ENCODE data around the gene AFAP1.
"Not testable (repeated sequence)": the region's sequence is repeated elsewhere in the genome, so short reads cannot be mapped to it uniquely, and the experiment has no call there.

Gene AFAP1

DNA sequence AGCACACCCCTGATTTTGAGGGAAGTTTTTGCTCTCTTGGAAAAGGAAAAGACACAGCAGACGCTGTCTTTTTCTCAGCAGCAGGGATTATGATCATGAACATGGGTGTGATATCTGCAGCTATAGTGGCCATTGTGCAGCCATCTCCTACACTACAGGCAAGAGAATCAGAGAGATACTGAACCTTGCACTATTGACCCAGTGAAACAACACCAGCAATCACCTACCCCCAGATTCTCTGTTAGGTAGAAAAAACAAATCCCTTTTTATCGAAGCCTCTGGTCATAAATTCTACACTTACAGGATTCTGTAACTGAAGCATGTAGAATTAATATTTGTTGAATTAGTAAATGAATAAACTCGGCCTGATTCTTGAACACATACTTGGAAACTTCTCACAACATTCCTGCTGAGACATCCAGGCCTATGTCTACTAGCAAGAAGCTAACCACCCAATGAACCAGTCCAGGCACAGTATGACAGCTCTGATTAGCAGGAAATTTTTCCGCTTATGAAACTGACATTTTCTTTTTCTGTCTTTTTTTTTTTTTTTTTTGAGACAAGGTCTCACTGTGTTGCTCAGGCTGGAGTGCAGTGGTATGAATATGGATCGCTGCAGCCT lies 5.0 kb upstream of the AFAP1 start:
- no peak for DNase-seq (ENCODE audit: low spot score)

DNA sequence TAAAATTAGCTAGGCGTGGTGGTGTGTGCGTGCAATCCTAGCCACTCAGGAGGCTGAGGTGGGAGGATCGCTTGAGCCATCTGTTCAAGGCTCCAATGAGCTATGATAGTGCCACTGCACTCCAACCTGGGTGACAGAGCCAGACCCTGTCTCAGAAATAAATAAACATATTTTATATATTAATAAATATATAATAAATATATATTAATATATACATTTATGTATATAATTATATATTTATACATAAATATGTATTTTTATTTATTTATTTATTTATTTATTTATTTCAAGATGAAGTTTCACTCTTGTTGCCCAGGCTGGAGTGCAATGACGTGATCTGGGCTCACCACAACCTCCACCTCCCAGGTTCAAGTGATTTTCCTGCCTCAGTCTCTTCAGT lies 4.0 kb upstream of the AFAP1 start:
- DNase-seq (ENCODE audit: low spot score) = not testable (repeated sequence)

DNA sequence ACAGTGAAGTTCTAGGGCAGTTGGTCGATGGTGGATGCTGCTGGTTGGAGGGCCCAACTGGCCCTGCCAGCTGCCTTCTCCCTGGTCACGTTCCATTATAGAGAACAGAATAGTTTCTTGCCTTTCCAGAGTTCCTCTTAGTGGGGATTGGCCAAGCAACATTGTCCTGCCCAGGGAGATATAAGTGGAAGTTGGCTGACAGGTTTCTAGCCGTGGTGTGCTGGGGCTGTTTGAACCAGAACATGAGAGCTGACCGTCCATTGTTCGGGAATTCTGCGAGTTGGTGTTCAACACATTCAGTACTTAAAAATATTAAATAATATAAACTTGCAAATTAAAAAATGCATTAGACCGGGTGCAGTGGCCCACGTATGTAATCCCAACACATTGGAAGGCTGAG lies 3.5 kb upstream of the AFAP1 start:
- no peak for DNase-seq (ENCODE audit: low spot score)

DNA sequence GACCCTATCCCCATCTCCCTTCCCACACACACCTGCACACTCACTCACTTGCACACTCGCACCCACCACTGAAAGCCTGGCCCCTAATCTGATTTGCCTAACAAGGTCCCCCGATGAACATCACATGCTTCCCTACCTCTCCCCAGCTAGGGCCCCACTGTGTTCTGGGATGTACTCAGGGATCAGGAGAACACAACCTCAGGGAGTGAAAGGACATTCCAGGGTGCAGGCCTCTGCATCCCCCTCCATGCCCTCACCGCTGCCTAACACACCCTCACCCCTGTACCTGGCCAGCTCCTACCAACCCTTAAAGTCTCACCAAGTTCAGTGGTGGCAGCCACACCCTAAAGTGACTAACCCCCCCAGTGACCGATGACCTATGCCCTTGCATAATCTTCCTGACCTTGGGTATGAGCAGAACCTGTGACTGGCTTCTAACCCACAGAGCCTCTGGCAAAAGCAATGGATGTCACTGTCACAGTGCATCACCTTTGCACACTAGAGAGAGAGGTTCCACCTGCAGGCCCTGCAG lies 2.4 kb upstream of the AFAP1 start:
- DNase-seq (ENCODE audit: low spot score) = no peak

DNA sequence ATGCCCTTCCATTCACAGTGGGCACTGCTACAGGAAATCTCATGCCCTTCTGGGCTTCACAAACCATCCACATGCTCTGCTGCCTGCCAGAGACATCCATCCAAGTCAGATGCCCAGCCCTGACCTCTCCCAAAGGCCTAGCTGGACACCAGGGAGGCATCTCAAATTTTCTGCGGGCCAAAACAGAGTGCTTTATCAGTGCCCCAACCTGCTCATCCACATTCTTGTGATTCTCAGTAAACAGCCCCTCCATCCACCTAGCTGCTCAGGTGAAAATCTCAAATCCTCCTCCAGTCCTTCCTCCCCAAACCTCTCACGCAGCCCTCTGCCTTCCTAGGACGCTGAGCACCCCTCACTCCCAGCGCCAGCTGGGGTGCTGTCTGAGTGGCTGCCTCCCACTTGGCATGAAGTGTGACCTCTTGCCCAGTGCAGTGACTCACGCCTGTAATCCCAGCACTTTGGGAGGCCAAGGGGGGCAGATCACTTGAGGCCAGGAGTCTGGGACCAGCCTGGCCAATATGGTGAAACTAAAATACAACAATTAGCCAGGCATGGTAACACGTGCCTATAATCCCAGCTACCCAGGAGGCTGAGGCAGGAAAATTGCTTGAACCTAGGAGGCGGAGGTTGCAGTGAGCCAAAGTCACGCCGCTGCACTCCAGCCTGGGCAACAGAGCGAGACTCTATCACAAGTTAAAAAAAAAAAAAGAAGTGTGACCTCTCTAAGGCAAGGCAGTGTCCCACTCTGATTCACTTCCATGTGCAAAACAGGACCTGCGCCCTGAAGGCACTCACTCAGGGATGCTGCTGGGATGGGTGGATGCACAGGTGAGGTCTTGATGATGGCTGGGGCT lies 1.7 kb upstream of the AFAP1 start:
- DNase-seq (ENCODE audit: low spot score) = no peak

DNA sequence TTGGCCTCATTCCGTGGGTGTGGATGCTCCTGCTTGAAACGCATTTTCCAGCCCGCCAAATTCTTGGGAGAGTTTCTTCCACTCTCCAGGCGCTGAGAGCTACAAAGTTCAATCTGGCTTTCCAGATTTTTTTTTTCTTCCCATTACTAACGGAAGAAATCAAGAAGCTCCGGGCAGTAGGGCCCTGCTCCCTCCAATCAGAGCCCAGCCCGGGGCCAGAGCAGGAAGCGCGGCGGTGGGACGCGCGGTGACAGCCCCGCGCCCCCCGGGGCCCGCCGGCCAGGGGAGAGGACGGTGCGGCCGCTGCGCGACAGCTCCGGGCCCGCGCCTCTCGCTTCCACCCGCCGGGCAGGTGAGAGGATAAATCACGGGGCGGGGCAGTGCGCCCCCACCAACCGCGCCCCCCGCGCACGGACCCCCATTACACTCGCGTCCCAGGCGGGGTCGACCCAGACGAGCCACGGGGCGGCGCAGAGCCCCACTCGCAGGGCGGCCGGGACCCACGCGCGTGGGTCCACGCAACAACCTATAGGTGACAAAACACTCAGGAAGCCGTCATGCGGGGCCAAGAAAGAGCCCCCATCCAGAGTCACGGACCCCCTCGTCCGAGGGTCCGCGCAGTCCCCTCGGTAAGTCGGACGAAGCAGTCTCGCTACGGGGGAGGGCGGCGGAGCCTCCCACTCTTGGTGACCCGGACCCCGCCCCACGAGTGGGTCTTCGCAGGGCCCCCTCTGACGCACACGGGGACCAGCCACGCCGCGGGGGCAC lies 868 bp downstream of the AFAP1 start:
- DNase-seq (ENCODE audit: low spot score) = no peak

DNA sequence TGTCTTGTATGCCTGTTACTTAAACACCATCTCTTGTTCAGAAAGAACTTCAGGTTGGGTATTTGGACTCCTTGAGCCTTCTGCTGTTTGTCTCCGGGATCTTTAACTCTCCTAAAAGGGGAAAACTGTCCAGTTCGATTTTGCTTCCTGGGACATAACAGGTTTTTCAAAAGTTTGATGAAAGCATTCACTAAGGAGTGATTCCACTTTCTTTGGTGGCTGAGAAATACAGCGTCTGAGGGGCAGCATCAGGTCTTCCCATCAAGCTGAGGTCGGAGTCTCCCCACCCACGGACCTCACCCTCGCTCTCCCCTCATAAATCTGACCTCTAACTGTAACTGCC lies 1.4 kb downstream of the AFAP1 start:
- DNase-seq (ENCODE audit: low spot score) = no peak

DNA sequence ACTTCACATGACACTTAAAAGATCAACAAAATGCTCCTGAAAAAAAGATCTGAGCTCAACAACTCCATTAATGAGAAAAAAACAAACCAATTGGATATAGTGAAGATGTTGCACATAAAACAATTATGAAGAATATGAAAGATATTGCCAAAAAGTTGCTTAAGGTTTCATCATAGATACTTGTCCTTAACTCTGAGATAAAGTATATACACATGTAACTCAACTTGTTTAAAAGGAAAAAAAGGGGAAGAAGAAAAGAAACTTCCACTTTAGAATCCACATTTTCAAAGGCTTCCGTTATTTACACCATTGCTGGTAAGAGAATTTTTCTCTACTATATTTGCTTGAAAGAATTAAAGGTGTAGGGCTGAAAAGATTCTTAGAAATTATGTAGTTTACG lies 2.7 kb downstream of the AFAP1 start:
- DNase-seq (ENCODE audit: low spot score) = no peak

DNA sequence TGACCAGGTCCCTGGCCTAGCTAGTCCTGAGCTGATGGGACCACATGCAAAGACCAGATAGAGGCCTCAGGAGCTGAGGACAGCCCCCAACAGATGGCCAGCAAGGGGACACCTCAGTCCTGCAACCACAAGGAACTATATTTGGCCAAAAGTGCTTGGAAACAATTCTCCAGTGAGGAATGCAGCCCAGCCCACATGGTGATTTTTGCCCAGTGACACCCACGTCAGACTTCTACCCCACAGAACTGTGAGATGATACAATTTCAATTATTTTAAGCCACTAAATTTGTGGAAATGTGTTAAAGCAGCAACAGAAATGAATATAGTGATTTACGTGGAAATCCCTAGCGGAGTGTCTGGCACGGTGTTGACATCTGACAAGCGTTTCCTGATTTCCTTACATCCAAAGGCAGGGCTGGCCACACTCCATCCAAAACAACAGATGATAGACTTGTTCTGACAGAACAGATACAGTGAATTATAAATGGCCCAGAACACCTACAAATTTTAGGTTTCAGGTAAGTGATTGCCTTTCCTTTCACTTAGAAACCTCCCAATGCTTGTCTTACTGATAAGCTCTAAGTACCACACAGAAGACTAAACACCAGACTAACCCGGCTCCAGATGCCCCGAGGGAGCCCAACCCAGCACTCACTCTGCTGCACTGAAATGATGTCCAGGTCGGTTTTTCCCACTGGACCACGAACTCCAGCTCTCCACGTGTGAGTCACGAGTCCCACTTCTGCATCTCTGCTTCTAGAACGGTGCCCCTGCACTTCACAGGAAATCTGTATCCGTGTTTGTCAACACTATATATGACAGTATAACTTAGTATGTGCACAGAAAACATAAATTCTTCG lies 5.8 kb downstream of the AFAP1 start:
- no peak for DNase-seq (ENCODE audit: low spot score)

DNA sequence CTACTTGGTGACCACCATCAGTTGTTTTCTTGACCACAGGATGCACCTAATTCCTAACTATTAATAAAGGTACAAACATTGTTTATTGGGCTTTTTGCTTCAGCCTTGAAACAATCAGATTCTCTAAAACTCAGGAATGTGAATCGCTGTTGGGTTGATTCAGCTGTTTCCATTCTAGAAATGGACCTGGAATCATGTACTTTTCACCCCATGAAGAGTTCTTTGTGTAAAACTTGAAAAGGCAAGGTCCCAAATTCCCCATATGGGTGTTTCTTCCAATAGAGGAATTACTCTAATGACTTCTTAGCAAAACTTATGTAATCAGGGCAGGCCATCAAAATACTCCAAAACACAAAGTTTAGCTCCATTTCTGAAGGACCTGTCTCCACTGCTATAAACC lies 7.4 kb downstream of the AFAP1 start:
- no peak for DNase-seq (ENCODE audit: low spot score)

DNA sequence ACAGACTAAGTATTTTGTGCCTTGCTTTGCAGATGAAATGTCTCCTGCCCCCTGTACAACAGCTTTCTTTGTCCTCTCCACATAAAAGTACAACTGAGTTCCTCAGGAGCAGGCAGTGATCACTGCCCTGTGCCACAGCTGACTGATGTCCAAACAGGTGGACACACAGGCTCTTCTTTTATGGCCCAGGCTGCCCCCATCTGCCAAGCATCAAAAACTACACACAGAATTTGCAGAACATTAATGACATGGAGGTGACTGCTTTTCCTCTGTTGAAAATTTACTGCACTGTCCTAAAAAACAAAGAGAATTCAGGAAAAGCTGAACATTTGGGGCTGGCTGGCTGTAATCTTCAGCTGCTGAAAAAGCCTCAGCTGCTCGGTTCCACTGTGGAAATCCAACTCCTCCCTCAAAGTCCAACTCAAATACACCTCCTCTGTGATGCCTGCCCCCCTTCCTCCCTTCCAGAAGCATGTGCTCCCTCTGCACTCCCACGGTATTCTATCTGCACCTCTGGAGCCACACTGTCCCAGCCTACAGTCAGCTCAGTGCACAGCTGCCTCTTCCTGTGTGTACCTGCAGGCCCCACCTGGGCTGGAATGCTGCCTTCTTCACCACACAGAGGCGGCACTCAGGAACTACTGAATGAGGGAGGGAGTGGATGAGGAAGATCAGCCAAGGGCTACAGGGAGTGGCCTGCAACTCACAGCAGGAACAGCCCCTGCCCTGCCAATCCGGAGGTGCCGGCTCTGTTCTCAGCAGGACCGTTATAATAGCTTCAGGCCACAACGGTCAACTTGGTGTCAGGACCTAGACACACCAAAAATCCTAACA lies 10.3 kb downstream of the AFAP1 start:
- DNase-seq (ENCODE audit: low spot score) = peak; percentile 56

DNA sequence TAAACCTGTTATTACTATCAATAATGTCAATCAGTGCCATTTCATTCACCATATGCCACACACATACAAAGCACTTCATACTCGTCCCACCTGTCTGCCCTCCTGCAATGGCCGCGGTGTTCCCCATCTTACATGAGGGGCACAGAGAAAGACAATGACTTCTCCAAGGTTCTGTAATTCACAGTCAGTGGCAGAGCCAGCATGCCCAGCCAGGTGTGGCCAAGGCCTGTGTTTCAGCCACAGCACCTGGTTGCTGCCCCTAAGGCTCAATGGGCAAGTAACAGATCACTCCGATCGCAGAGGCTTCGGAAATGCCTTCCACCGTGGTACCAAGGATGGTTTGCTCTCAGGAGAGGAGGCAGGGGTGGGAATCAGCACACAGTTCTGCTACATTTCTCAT lies 10.9 kb downstream of the AFAP1 start:
- no peak for DNase-seq (ENCODE audit: low spot score)

DNA sequence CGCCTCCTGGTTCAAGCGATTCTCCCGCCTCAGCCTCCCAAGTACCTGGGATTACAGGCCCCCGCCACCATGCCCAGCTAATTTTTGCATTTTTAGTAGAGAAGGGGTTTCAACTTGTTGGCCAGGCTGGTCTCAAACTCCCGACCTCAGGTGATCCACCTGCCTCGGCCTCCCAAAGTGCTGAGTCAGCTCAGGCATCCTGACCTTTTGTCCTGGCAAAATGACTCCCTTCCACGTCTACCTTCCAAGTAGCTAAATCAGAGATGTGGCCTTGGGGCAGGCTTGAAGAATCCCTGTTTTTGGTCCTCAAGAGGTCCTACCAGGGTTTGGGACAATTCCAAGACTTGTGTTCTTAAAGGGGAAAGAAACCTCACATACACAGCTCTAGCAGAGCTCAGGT lies 12.8 kb downstream of the AFAP1 start:
- DNase-seq (ENCODE audit: low spot score) = no peak

DNA sequence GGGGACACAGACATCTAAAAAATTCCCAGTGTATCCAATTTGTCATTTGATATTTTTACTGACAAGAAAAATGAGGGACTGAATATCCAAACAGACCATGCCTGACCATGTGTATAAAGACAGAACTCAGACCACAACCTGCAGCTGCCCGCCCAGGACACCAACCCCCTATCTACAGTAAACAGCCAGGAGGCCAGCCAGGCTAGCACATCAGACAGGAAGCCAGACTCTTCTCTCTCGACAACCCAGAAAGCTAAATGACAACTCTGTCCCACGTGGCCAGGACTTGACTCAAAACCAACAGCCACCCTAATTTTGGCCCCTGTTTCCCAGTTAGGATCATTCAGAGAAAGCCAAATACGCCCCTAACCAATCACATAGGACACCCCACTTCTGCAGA lies 15.1 kb downstream of the AFAP1 start:
- DNase-seq (ENCODE audit: low spot score) = no peak

DNA sequence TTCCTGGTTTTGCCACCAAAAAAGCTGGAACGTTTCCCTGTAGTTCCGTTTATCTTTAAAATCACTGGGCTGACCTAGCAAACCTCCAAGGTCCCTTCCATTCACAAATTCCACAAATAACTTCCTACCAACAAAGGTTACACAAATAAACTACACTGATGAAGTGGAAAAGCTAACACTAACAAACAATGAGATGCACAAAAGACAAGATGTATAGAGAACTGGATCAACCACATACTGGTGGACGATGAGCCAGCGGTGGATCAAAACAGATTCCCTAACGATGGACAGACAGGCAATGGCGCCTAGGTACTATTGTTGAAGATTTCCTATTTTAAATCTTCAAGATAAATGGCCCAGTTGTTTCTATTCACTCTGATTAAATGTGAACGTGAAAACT lies 15.5 kb downstream of the AFAP1 start:
- DNase-seq (ENCODE audit: low spot score) = no peak

DNA sequence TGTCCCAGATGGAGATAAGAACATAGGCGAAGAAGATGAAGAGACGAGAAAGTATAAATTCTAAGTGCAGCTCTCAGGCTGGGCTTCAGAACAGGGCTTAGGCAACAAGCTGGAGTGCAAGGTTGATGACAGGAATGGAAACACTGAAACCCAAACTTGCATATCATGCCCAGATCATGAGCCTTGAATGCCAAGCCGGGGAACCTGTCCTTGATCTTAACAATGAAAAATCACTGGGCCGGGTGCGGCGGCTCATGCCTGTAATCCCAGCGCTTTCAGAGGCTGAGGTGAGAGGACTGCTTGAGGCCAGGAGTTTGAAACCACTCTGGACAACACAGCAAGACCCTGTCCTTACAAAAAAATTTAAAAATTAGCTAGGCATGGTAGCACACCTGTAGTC lies 17.2 kb downstream of the AFAP1 start:
- no peak for DNase-seq (ENCODE audit: low spot score)

DNA sequence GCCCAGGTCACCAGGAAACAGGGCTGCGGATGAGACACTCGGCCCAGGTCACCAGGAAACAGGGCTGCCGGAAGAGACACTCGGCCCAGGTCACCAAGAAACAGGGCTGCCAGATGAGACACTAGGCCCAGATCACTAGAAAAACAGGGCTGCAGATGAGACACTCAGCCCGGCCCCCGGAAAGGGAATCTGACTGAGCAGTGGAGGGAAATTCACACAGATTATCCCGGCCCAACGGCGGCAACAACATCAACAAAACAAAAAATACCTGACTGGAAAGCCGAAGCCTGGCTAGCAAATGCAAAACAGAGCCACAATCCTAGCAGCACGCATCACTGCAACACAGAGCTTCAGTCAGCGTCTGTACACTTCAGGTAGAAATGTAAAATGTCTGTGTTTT lies 20.7 kb downstream of the AFAP1 start:
- DNase-seq (ENCODE audit: low spot score) = no peak

DNA sequence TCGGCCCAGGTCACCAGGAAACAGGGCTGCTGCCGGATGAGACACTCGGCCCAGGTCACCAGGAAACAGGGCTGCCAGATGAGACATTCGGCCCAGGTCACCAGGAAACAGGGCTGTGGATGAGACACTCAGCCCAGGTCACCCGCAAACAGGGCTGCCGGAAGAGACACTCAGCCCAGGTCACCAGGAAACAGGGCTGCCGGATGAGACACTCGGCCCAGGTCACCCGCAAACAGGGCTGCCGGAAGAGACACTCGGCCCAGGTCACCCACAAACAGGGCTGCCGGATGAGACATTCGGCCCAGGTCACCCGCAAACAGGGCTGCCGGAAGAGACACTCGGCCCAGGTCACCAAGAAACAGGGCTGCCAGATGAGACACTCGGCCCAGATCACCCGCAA lies 21.5 kb downstream of the AFAP1 start:
- not testable (repeated sequence) for DNase-seq (ENCODE audit: low spot score)

DNA sequence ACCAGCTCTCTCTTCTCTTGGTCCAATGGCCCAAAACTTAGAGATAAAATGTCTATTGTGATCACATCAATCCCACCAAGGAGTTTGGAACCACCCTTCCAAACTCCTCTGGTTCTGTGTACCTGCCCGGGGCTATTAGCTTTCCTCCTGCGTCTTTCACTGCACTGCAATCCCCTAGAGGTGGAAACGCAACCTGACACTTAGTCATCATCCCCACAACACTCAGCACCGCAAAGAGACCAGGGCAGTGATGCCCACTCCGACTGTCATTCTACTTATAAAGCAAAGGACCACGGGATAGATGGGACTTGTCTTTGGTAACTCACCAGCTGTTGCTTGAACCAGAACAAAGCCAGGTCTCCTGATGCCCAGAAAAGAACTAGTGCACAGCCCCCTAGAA lies 22.0 kb downstream of the AFAP1 start:
- DNase-seq (ENCODE audit: low spot score) = no peak

DNA sequence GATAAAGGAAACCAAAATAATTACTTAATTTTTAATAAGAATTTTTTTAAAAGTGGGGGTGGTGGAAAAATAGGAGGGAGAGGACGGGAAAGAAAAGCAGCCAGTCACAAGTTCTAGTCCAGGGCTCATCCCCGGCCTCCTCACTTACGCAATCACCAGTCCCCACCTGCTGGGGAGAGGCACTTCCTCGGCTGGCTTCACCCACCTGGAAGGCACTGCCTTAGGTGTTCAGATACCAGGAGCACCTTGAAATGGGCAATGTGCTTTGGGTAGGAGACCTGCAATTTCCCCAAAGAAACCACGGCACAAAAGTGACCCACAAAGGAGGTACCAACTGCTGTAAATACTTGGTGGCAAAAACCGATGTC lies 23.8 kb downstream of the AFAP1 start:
- DNase-seq (ENCODE audit: low spot score) = no peak

DNA sequence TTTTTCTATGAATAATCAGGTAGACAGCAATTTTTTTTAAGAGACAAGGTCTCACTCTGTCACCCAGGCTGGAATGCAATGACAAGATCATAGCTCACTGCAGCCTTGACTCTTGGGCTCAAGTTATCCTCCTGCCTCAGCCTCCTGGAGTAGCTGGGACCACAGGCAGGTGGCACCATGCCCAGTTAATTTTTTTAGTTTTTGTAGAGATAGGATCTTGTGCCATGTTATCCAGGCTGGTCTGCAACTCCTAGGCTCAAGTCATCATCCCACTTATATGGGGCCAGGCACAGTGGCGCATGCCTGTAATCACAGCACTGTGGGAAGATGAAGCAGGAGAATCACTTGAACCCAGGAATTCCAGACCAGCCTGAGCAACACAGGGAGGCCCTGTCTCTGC lies 26.8 kb downstream of the AFAP1 start:
- DNase-seq (ENCODE audit: low spot score) = no peak
